Measurements from ENCODE around the gene SPRR2A. TPM values are rescaled to one million over a fixed set of nuclear protein-coding genes. Genes with fewer than 3 reads are reported as not detected.

Gene SPRR2A
- total RNA-seq, 1 donor from 2014 or later = 3.9 TPM

GRCh38 chr1:153081736-153082135 is 24.4 kb upstream of the SPRR2A start:
- no peaks in the 10 kb centered on the region for H3K27me3 ChIP-seq (ENCODE audit: control insufficient read depth, insufficient read depth, low read length)
- H3K36me3 ChIP-seq (ENCODE audit: control insufficient read depth, insufficient read depth, low read length) = no peaks in the 10 kb centered on the region
- H3K4me3 ChIP-seq (ENCODE audit: low read depth, low read length) = no peak overlapping the region
- TF ChIP-seq CTCF (IDR thresholded peaks at IDR 0.05; ENCODE audit: insufficient read depth, low read length, poor library complexity, severe bottlenecking) = no peak
- no peak for DNase-seq (ENCODE audit: low read depth)

DNA sequence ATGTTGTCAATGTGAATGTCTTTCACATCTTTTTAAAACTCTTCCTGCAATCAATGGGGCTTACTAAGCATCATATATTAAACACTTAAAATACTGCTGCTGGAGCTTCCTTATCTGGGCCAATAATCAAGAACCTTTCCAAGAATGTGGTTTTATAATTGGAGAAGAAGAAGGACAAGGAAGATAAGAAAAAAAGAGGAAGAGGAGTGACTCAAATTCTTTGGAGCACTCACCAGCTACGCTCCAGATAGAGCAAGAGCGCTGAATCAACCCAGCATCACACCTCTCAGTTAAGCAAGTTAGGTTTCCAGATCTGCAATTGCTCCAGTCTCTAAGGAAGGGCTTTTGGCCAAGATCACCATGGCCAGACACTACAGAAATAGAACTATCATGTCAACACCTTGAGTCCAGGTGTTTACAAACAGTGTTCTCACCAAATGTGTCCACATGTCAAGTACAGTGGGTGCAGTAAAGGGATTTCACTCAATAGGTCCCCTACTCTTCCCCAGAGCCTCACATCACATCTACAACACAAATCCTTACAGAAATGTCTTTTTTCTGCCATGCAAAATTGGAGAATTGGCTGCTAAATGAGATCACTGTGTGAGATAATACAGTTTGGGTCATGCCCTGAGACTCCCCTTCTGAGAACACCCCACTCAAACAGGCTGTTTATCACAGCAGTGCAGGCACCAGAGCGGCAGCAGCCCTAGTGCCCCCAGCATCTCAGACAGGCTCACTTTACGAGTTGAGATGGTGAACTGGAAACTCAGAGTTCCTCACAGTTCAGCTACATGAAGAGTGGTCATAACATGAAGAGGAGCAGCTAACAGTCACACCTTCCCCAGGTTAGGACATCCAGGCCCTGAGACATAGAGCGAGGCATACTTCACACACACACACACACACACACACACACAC is 15.8 kb upstream of the SPRR2A start:
- DNase-seq (ENCODE audit: low read depth) = no peak
- Histone ChIP-seq H3K36me3 (ENCODE audit: control insufficient read depth, insufficient read depth, low read length) (no peaks in the 10 kb centered on the region), H3K27me3 (ENCODE audit: control insufficient read depth, insufficient read depth, low read length) (no peaks in the 10 kb centered on the region), H3K4me3 (ENCODE audit: low read depth, low read length) (no peak overlapping the region)
- no peak for TF ChIP-seq CTCF (IDR thresholded peaks at IDR 0.05; ENCODE audit: insufficient read depth, low read length, poor library complexity, severe bottlenecking)

DNA sequence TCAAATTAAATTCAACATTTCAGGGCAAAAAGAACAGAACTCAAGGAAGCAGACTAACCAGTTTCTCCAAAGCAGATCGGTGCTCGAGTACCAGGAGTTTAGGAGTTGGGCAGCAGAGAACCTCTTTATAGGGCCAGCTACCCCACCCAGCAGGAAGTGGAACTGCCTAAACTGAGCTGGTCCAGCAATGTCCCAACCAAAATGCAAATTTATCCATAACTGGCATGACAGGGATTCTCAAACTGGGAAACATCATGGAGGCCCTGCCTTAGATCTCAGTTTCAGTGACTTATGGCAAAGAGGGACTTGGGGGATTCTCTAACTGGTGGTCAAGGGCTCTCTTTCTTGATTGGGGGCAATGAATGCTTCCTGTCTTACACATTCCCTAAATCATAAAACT is 14.2 kb upstream of the SPRR2A start, which contains the start of gene SPRR2B:
TSS of gene SPRR2B (minus strand) at position 101 of the 400 bp plus-strand sequence. CDS start 772 bp downstream, outside the sequence.
- TF ChIP-seq CTCF (IDR thresholded peaks at IDR 0.05; ENCODE audit: insufficient read depth, low read length, poor library complexity, severe bottlenecking) = no peak

DNA sequence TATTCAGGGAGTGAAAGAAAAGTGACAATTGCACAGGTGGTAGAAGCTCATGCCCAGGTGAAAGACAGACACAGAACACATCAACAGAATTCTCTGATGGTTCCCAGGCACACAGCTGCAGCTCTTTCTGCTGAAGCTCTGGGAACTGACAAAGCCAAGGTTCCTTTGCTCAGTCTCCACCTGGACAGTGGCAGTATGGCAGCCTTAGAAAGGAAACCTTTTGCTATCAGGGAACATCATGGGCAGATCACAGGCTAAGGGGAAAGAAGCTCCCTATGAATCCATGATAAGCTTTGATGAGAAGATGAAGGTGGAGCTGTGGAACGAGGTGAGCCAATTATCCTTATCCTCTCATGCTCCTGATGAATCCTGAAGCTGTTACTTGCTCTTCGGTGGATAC is 12.9 kb upstream of the SPRR2A start:
- Histone ChIP-seq H3K36me3 (ENCODE audit: control insufficient read depth, insufficient read depth, low read length) (no peaks in the 10 kb centered on the region), H3K27me3 (ENCODE audit: control insufficient read depth, insufficient read depth, low read length) (no peaks in the 10 kb centered on the region), H3K4me3 (ENCODE audit: low read depth, low read length) (no peak overlapping the region)
- no peak for DNase-seq (ENCODE audit: low read depth)
- no peak for TF ChIP-seq CTCF (IDR thresholded peaks at IDR 0.05; ENCODE audit: insufficient read depth, low read length, poor library complexity, severe bottlenecking)

More for the DNA sequence above, 14.2 kb upstream of the SPRR2A start, which contains the start of gene SPRR2B:
- no peak for DNase-seq (ENCODE audit: low read depth)
- H3K4me3 ChIP-seq (ENCODE audit: low read depth, low read length) = no peak within 1 kb of the TSS
- H3K27me3 ChIP-seq (ENCODE audit: control insufficient read depth, insufficient read depth, low read length) = no peaks in the 10 kb centered on the region
- no peaks in the 10 kb centered on the region for H3K36me3 ChIP-seq (ENCODE audit: control insufficient read depth, insufficient read depth, low read length)

DNA sequence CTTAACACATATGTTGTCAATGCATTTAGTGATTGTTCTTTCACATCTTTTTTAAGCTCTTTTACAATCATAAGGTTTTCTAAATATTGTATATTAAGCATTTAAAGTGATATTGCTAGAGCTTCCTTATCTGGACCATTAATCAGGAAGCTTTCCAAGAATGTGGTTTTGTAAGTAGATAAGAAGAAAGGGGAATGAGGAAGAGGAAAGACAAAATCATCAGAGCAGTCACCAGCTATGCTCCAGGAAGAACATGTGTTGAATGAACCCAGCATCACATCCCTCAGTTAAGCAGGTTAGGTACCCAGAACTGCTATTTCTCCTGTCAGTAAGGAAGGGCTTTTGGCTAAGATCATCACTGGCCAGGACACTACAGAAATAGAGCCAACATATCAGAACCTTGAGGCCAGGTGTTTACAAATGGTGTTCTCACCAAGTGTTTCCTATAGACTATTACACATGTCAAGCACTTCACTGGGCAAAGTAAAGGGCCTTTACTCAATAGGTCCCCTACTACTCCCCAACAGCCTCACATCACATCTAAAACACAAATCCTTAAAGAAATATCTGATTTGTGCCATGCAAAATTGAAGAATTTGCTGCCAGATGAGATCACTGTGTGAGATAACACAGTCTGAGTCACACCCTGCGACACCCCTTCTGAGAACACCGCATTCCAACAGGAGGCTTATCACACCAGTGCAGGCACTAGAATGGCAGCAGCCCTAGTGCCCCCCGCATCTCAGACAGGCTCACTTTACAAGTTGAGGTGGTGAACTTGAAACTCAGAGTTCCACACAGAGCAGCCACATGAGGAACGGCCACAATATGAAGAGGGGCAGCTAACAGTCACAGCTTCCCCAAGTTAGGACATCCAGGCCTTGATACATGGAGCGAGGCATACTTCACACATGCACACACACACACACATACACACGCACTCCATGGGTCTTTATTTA is 1.8 kb upstream of the SPRR2A start:
- no peak for DNase-seq (ENCODE audit: low read depth)
- H3K4me3 ChIP-seq (ENCODE audit: low read depth, low read length) = no peak overlapping the region
- TF ChIP-seq CTCF (IDR thresholded peaks at IDR 0.05; ENCODE audit: insufficient read depth, low read length, poor library complexity, severe bottlenecking) = no peak
- no peaks in the 10 kb centered on the region for H3K27me3 ChIP-seq (ENCODE audit: control insufficient read depth, insufficient read depth, low read length)
- H3K36me3 ChIP-seq (ENCODE audit: control insufficient read depth, insufficient read depth, low read length) = no peaks in the 10 kb centered on the region
